GM18907 (cell line): ENCODE results near the gene RGS2.

Experiments
- ATAC-seq: cut with Tn5 transposase; IDR thresholded peaks from one replicate; pipeline ENCODE4 v1.9.1; 2021; ENCODE audit warnings: mild to moderate bottlenecking, moderate library complexity; ENCODE audit not compliant: unreplicated experiment

RGS2 gene

GRCh38 chr1:192830595-192831246, 21.9 kb downstream of the RGS2 start:
- ATAC-seq: no peak

GRCh38 chr1:192831706-192832355, 23.0 kb downstream of the RGS2 start:
- ATAC-seq: no peak

- no peak for ATAC-seq
These were observed 23.7 kb downstream of the RGS2 start for GRCh38 chr1:192832492-192832891.

GRCh38 chr1:192835116-192835515, 26.3 kb downstream of the RGS2 start:
- ATAC-seq: no peak

GRCh38 chr1:192839162-192840066, 30.6 kb downstream of the RGS2 start:
- ATAC-seq: no peak

GRCh38 chr1:192844360-192844759, 35.5 kb downstream of the RGS2 start:
- ATAC-seq: no peak

GRCh38 chr1:192846950-192847349, 38.1 kb downstream of the RGS2 start:
- ATAC-seq: no peak

GRCh38 chr1:192849011-192849410, 40.2 kb downstream of the RGS2 start:
- no peak for ATAC-seq

GRCh38 chr1:192849442-192849841, 40.6 kb downstream of the RGS2 start:
- no peak for ATAC-seq

GRCh38 chr1:192852001-192852947, 43.4 kb downstream of the RGS2 start:
- no peak for ATAC-seq

GRCh38 chr1:192858456-192858855, 49.6 kb downstream of the RGS2 start:
- ATAC-seq: no peak

- no peak for ATAC-seq
These were observed 51.0 kb downstream of the RGS2 start for GRCh38 chr1:192859808-192860207.

- no peak for ATAC-seq
These were observed 51.8 kb downstream of the RGS2 start for GRCh38 chr1:192860478-192861185.

GRCh38 chr1:192861860-192862259, 53.0 kb downstream of the RGS2 start:
- ATAC-seq: no peak
